ENCODE results near the gene TMEM131L.

TMEM131L gene

GRCh38 chr4:153439831-153440230, 26.3 kb upstream of the TMEM131L start:
- Histone ChIP-seq H3K9me2 (replicated peaks; ENCODE audit: low read depth, low read length) (no peaks in the 10 kb centered on the region), H3K4me1 (ENCODE audit: insufficient read depth, low read length, poor library complexity, severe bottlenecking) (peaks cover 21% of the 10 kb centered on the region), H3K9me3 (ENCODE audit: insufficient read depth, low read depth, low read length) (no peaks in the 10 kb centered on the region), H4K20me1 (ENCODE audit: insufficient read depth, low read length, poor library complexity, severe bottlenecking) (no peaks in the 10 kb centered on the region), H3K9ac (ENCODE audit: low read depth, low read length, poor library complexity, severe bottlenecking) (peak overlapping the region; percentile 91), H2AFZ (ENCODE audit: low read length) (peak overlapping the region; percentile 46; the same call in 1 of the 2 replicates), H3K4me2 (ENCODE audit: low read depth, low read length, poor library complexity, severe bottlenecking) (peak overlapping the region; percentile 99), H3K4me3 (ENCODE audit: low read length, poor library complexity, severe bottlenecking) (peak overlapping the region; percentile 86), H3K27me3 (ENCODE audit: insufficient read depth, low read length, poor library complexity, severe bottlenecking) (no peaks in the 10 kb centered on the region), H3K36me3 (ENCODE audit: insufficient read depth, low read length) (no peaks in the 10 kb centered on the region), H3F3A (ENCODE audit: low read depth) (no peaks in the 10 kb centered on the region), H3K79me2 (ENCODE audit: insufficient read depth, low read length) (peaks cover 6% of the 10 kb centered on the region; the same call in 1 of the 2 replicates)
- TF ChIP-seq EZH2phosphoT487 (IDR thresholded peaks at IDR 0.05; ENCODE audit: borderline replicate concordance) (no peak), CTCF (conservative IDR thresholded peaks at IDR 0.05; ENCODE audit: low read length) (no peak)

GRCh38 chr4:153440475-153440874, 25.7 kb upstream of the TMEM131L start:
- Histone ChIP-seq H3K79me2 (ENCODE audit: insufficient read depth, low read length) (peaks cover 6% of the 10 kb centered on the region; the same call in 1 of the 2 replicates), H3K4me3 (ENCODE audit: low read length, poor library complexity, severe bottlenecking) (no peak overlapping the region), H3F3A (ENCODE audit: low read depth) (no peaks in the 10 kb centered on the region), H3K4me1 (ENCODE audit: insufficient read depth, low read length, poor library complexity, severe bottlenecking) (peaks cover 21% of the 10 kb centered on the region), H2AFZ (ENCODE audit: low read length) (no peak overlapping the region), H3K36me3 (ENCODE audit: insufficient read depth, low read length) (no peaks in the 10 kb centered on the region), H3K9me2 (replicated peaks; ENCODE audit: low read depth, low read length) (no peaks in the 10 kb centered on the region), H3K9ac (ENCODE audit: low read depth, low read length, poor library complexity, severe bottlenecking) (peak overlapping the region; percentile 91), H4K20me1 (ENCODE audit: insufficient read depth, low read length, poor library complexity, severe bottlenecking) (no peaks in the 10 kb centered on the region), H3K9me3 (ENCODE audit: insufficient read depth, low read depth, low read length) (no peaks in the 10 kb centered on the region), H3K4me2 (ENCODE audit: low read depth, low read length, poor library complexity, severe bottlenecking) (no peak overlapping the region), H3K27me3 (ENCODE audit: insufficient read depth, low read length, poor library complexity, severe bottlenecking) (no peaks in the 10 kb centered on the region)
- TF ChIP-seq CTCF (conservative IDR thresholded peaks at IDR 0.05; ENCODE audit: low read length) (no peak), EZH2phosphoT487 (IDR thresholded peaks at IDR 0.05; ENCODE audit: borderline replicate concordance) (no peak)

DNA sequence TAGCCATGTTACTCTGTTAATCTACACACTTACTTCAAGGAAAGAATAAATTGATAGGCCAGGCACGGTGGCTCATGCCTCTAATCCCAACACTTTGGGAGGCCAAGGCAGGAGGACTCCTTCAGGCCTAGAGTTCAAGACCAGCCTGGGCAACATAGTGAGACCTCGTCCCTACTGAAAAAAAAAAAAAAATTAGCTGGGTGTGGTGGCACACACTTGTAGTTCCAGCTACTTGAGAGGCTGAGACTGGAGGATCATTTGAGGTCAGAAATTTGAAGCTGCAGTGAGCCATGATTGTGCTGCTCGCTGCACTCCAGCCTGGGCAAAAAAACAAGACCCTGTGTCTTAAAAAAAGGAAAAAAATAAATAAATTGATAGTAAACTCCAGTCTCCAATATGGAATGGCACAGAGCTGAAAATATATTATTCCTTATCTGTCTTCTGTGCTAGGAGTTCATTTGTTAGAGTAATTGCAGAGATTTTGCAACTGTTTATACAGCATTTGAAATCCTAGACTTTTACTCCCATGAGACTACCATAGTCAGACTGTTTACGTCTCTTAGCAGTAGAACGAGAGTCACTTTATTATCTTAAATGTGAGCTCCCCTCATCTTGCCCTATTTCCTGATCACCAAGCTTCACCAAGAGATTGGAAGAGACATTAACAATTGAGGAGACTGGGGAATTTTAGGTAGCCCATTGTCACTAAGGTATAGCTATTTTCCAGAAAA, 18.8 kb upstream of the TMEM131L start:
- H3F3A ChIP-seq (ENCODE audit: low read depth): no peaks in the 10 kb centered on the region
- H4K20me1 ChIP-seq (ENCODE audit: insufficient read depth, low read length, poor library complexity, severe bottlenecking): no peaks in the 10 kb centered on the region
- no peak overlapping the region for H3K4me3 ChIP-seq (ENCODE audit: low read length, poor library complexity, severe bottlenecking)
- H3K9ac ChIP-seq (ENCODE audit: low read depth, low read length, poor library complexity, severe bottlenecking): no peak overlapping the region
- no peak overlapping the region for H2AFZ ChIP-seq (ENCODE audit: low read length)
- H3K9me2 ChIP-seq (replicated peaks; ENCODE audit: low read depth, low read length): no peaks in the 10 kb centered on the region
- H3K36me3 ChIP-seq (ENCODE audit: insufficient read depth, low read length): no peaks in the 10 kb centered on the region
- H3K4me2 ChIP-seq (ENCODE audit: low read depth, low read length, poor library complexity, severe bottlenecking): no peak overlapping the region
- TF ChIP-seq CTCF (conservative IDR thresholded peaks at IDR 0.05; ENCODE audit: low read length) (no peak), EZH2phosphoT487 (IDR thresholded peaks at IDR 0.05; ENCODE audit: borderline replicate concordance) (no peak)
- peaks cover 27% of the 10 kb centered on the region for H3K4me1 ChIP-seq (ENCODE audit: insufficient read depth, low read length, poor library complexity, severe bottlenecking)
- H3K9me3 ChIP-seq (ENCODE audit: insufficient read depth, low read depth, low read length): no peaks in the 10 kb centered on the region
- no peaks in the 10 kb centered on the region for H3K27me3 ChIP-seq (ENCODE audit: insufficient read depth, low read length, poor library complexity, severe bottlenecking)
- no peaks in the 10 kb centered on the region for H3K79me2 ChIP-seq (ENCODE audit: insufficient read depth, low read length)
